ENCODE results near the gene TLCD1.

DNA sequence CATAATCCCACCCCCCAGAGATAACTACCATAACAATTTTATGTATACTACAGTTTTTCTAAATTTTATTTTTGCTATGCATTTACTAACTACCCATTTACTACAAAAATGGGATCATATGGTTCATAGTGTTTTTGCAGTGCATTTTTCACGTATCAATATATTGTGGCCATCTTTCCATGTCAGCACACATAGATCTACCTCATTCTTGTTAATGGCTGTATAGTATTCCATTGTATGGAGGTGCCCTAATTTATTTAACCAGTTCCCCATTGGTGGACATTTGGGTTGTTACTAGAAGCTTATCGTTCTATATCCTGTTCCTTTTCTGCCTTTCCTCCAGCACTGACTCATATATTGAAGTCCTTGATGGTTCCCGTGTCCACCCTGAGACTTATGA is 37.0 kb downstream of the TLCD1 start:
- TF ChIP-seq, protein P1, sequence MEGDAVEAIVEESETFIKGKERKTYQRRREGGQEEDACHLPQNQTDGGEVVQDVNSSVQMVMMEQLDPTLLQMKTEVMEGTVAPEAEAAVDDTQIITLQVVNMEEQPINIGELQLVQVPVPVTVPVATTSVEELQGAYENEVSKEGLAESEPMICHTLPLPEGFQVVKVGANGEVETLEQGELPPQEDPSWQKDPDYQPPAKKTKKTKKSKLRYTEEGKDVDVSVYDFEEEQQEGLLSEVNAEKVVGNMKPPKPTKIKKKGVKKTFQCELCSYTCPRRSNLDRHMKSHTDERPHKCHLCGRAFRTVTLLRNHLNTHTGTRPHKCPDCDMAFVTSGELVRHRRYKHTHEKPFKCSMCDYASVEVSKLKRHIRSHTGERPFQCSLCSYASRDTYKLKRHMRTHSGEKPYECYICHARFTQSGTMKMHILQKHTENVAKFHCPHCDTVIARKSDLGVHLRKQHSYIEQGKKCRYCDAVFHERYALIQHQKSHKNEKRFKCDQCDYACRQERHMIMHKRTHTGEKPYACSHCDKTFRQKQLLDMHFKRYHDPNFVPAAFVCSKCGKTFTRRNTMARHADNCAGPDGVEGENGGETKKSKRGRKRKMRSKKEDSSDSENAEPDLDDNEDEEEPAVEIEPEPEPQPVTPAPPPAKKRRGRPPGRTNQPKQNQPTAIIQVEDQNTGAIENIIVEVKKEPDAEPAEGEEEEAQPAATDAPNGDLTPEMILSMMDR (IDR thresholded peaks at IDR 0.05 in 8 of 11, conservative IDR thresholded peaks at IDR 0.05 in 3 of 11): no peak
- TF ChIP-seq POLR2A (IDR thresholded peaks at IDR 0.05): no peak
- TF ChIP-seq POLR2AphosphoS5 (IDR thresholded peaks at IDR 0.05): no peak

Data from spleen (tissue), 7 donors.